ENCODE measurements around the gene LENG1.
"Not testable (repeated sequence)": the region's sequence is repeated elsewhere in the genome, so short reads cannot be mapped to it uniquely, and the experiment has no call there.

Gene LENG1

DNA sequence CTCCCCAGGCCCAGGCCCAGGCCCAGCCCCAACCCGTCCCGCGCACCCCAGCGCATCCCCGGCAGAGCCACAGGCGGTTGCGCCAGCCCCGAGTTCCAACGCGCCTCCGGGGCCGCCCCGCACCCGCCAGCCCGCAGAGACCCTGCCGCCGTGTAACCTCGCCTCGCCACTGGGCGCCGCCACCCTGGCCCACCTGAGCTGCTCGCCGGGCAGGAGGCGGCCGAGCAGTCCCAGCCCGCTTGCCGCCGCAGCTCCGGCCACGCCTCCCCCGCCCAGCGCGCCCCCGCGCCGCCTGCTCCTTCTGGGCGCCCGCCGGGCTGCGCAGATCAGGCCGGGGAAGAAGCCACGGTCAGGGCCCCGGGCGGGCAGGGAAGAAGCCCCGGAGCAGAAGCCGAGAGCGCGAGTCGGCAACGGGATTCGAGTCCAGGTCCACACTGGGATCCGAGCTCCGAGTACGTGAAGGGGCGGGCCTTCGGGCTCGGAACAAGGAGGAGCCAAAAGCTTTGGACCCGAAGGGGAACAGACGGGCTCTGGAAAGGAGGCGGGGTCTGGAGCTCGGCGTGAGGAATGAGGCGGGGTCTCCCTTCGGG lies 29.7 kb upstream of the LENG1 start, which contains the start of gene MBOAT7:
Gene MBOAT7 (minus strand): TSS at position 436 of the 590 bp plus-strand sequence. CDS start 1,072 bp downstream, outside the sequence.
- no peak for DNase-seq

DNA sequence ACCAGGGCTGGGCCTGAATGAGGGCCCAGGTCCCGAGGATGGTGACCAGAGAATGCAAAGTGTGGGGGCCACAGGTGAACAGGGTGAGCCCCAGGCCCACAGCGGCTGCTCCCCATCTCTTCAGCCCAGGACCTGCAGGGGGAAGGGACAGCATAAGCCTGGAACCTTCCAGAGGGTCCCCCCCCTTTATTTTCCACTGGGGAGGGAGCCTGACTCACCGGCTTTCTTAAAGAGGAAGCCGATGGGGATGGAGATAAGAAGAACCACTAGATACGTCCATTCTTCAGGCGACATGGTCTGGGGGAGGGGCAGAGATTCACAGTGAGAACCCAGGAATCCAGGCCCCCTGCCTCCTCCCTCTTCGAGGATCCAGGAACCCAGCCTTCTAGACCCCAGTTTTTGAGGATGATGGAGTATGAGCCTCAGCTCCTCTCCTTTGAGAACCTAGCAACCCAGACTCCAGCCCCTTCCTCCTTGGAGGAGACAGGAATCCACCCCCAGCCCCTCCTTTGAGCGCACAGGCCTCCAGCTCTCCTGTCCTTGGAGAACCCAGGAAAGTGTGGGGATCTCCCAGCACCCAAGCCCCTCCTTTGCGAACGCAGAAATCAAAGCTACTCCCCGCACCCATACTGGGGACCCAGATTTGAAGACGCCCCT lies 28.8 kb upstream of the LENG1 start:
- no peak for DNase-seq

DNA sequence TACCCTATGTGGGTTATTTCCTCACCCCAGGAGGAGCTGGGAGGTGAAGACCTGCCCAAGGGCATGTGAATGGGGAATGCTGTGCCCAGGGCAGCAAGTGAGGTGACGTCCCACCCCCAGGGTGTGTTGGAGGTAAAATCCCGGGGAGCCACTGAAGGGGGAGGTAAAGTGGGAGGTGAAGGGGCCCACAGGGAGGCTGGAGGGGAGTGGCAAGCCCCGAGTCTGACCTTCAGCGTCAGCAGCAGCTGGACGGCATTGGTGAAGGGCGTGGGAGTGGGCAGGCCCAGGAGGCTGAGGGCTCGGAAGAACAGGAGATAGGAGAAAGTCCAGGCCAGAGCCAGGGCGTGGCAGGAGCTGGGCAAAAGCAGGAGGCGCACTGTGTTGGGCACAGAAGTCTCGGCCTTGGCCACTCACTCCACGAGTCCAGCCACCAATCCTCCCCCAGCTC lies 27.4 kb upstream of the LENG1 start:
- DNase-seq, result no peak

DNA sequence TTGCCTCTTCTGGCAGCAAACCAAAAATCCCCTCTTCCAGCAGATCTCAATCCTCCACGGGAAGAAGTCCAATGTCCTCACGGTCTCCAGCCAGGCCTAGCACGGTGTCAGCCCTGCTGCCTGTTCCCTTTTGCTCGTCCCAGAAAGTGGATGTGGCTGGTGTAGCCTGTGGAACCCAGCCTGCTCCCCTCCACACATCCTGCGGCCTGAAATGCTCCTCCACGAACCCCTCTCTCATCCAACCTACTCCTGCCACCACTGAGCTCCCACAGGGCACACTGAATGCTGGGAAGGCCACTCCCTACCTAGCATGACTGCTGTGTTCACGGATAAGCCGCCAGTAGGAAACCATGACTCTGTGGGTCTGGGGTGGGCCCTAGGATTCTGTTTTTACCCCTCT lies 26.8 kb upstream of the LENG1 start:
- DNase-seq, result no peak

DNA sequence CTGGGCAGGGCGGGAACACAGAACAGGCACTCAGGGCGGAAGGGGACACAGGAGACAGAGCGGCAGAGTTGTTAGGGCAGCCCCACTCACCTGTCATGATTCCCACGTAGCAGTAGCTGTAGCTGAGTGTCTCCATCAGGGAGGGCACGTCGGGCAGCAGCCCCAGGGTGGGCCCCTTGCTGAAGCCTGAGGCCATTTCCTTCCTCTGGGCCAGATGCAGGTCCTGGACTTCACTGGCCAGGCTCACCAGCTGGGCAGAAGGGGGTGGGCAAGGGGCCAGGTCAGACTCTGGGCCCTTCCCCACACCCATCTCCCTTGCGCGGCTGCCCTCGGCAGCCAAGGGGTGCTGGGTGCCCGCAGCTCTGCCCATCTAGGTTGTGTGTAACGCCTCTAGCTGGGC lies 23.9 kb upstream of the LENG1 start:
- DNase-seq, result no peak

DNA sequence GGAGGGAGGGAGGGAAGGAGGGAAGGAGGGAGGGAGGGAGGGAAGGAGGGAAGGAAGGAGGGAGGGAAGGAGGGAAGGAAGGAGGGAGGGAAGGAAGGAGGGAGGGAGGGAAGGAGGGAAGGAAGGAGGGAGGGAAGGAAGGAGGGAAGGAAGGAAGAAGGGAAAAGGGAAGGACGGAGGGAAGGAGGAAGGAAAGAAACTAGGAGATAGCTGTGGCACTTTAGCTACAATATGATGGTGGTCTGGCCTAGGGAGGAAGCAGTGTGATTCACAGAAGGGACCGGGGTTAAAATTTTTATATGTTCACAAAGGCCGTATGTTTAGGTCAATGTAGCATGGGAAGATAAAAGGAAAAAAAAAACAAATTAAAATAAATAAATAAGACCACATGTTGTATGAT lies 22.4 kb upstream of the LENG1 start:
- DNase-seq, result not testable (repeated sequence)

DNA sequence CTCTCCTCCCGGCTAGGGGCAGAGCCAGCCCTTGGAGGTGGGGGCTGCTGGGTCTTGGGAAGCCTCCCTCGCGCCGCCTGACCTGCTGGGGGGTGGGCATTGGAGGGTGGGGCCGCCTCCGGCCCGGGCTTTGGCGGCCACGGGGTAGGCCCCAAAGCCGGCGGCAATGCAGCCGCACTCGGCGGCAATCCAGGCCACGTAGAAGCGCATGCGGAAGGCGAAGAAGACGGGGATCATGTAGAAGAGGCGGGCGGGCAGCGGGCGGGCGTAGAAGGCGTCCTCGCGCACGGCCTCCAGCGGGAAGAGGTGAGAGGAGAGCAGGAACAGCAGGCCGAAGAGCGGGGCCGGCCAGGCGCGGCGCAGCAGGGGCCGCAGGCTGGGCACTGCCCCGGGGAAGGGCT lies 21.2 kb upstream of the LENG1 start:
- no peak for DNase-seq

DNA sequence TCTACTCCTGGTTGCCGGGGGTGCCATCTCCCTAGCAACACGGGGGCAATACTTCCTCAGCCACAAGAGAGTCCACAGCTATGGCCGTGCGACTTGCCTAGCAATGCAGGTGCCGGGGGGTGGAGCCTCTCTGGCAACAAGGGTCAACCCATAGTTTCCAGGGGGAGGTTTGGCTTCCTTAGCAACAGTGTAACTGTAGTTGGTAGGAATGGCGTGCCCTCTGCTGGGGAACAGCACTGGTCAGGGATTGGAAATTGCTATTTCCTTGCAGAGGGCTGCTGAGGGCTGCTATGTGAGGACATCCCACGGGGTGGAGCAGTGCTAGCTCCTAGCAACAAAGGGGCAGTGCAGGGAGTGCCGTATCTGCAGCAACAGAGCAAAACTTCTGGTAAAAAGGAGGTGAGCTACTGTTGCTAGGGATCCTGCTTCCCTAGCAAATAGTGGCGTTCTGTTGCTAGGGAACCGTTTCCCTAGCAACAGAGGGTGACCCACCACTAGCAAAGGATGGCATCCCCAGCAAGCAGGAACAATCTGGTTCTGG lies 20.5 kb upstream of the LENG1 start:
- DNase-seq, result no peak

DNA sequence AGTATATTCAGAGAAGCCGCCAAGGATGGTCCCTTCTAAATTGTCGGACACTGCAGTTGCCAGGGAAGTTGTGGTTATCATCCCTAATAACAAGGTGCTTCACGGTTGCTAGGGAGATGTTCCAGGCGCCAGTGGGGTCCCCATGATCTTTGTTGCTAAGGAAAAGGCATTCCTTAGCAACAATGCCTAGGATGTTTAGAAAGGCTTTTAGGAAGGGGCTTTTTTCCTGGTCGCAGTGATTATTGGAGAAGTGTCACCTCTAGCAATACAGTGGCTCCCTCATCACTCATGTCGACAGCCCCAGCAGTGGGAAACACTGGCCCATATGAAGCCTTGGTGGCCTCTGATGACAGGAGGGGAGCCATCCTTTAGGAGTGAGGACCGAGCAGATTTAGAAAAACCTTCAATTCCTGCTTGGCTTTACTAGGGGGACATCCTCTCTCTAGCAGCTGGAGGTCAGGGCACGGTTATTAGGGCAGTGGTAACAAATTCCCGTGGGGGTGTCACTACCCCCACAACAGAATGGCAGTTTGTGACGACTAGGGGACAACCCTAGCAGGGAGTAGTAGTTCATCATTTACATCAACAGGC lies 19.8 kb upstream of the LENG1 start:
- no peak for DNase-seq

DNA sequence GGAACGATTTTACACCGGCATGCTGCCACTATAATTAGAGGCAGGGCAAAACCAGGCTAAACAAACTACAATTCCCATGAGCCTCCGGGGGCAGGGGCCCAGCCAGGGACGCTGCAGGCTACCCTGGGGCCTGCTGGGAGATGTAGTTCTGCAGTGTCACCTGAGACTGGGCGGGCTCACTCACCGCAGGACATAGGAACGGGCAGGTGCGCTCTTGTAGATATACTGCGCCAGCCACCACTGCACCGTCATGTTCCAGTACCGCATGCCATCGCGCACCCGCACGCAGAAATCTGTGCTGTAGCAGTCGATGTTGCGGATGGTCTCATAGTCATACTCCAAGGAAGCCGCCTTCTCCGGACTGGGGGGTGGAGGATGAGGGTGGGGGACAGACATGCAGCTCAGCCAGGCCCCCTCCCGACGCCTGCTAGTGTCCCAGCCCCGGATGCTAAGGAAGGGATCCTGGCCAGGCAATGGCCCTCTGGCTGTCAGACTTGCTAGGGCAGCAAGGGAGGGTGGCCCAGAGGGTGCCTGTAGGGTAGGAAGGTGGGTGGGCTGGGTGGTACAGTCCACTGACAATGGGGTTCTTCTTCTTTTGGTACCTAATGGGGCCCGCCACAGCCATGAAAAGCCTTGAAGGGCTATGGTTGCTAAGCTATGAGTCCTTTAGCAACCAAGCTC lies 19.2 kb upstream of the LENG1 start:
- DNase-seq, result no peak

DNA sequence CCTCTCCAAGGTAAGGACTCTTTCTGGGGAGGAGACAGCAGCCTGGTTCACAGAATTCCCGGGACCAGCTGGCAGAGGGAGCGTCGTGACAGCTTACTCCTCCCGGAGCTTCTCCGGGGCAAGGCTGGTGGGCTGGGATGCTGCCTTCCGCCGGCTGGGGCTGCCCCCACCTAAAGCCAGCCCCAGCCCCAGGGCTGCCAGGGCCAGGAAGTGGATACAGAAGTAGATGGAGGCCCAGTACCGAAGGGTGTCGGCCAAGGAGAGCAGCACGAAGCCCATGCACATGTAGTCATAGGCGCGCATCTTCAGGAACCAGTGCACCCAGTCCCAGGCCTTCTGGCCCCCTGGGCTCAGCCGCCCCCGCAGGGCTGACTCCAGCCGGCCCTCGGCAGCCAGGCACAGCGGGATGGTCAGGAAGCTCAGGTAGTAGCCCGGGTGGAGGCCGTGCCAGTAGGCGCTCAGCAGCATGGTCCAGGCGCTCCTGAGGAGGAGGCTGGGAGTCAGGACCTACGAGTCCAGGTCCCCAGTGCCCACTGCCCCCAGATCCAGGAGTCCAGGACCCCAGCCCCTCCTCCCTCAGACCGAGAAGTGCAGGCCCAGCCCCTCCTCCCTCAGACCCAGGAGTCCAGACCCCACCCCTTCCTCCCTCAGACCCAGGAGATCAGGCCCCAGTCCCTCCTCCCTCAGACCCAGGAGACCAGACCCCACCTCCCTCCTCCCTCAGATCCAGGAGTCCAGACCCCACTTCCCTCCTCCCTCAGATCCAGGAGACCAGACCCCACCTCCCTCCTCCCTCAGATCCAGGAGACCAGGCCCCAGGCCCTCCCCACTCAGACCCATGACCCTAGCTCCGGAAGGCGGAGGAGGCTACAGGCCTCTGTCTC lies 14.7 kb upstream of the LENG1 start:
- no peak for DNase-seq

DNA sequence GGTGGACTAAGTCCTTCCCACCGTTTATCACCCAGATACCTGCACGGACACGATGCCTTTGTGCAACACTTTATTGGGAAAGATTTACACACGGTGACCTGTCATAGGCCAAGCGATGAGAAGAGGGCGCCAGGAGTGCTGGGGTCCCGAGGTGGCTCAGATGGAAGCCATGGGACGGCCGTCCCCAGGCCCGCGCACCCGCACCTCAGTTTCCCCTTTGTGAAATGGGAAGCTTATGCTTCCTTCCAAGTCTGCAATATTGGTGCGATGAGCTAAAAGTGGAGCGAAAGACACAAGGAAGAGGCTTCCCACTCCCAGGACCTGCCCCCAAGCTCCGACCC lies 13.8 kb upstream of the LENG1 start:
- no peak for DNase-seq

DNA sequence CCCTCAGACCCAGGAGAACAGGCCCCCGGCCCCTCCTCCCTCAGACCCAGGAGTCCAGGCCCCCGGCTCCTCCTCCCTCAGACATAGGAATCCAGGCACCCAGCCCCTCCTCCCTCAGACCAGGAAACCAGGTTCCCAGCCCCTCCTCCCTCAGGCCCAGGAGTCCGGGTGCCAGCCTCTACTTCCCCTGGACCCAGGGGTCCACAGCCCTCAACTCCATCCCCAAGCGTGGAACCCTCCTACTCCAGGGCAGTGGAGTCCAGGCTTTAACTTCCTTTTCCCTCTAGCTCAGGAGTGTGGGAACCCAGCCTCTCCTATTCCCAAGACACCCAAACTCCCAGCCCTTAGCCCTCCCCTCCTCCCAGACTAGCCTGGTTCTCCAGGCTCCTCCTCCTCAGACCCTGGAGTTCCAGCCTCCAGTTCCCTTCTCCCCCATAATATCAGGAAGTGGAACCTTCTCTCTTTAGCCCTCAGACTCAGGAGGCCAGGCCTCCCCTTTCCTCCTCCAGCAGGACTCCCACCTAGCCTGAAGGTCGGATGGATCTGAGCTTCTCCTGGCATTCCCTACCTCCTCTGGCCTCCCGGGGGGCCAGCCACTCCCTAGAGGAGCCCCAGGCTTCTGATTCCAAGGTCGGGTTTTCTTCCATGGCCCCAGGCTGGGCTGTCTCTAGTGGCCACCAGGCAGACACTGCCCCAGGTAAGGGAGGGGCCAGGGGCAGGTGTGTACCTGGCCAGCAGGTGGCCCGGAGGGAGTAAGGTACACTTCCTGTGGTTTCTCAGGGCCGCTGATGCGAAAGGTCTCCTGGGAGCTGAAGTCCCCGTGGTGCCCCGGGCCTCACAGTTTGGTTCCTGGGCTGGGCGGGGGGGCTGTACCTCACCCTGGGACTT lies 13.2 kb upstream of the LENG1 start, which contains the start of gene TMC4:
Gene TMC4 (minus strand): TSS at position 690 of the 888 bp plus-strand sequence. CDS start 43 bp downstream, at position 647.
- DNase-seq, result no peak

DNA sequence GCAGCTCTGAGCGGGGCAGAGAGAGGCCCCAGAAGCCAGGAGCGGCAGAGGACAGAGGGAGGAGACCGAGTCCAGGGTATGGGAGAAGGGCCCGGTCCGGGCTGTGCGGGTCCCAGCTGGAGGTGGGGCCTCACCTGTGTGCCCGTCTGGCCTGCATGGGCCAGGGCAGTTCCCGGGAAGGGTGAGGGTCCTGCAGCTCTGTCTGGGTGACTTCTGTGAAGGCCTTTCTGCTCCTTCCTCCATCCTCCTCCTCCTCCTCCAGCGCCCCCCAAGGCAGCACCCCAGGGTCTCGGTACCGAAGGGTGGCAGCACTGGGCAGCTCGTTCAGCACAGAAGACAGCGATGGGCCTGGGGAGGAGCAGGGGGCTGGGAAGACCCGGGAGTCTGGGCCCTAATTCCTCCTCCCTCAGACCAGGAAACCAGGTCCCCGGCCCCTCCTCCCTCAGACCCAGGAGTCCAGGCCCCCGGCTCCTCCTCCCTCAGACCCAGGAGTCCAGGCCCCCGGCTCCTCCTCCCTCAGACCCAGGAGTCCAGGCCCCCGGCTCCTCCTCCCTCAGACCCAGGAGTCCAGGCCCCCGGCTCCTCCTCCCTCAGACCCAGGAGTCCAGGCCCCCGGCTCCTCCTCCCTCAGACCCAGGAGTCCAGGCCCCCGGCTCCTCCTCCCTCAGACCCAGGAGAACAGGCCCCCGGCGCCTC lies 12.4 kb upstream of the LENG1 start:
- not testable (repeated sequence) for DNase-seq

DNA sequence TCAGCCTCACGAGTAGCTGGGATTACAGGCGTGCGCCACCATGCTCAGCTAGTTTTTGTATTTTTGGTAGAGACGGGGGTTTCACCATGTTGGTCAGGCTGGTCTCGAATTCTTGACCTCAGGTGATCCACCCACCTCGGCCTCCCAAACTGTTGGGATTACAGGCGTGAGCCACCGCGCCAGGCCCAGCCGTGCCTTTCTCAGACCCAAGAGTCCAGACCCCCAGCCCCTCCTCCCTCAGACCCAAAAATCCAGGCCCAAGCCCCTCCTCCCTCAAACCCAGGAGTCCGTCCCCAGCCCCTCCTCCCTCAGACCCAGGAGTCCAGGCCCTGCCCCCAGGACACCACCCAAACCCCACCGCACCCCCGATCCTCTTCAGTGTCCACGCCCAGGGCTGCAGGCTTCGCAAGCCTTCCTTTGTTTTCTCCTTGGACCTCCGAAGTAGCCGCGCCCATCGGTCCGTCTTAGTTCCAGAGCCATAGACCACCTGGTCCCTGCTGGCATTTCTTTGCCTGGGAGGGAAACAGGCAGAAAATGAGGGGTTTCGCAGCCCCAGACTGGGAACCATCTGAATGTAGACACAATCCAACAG lies 9.7 kb upstream of the LENG1 start:
- no peak for DNase-seq

DNA sequence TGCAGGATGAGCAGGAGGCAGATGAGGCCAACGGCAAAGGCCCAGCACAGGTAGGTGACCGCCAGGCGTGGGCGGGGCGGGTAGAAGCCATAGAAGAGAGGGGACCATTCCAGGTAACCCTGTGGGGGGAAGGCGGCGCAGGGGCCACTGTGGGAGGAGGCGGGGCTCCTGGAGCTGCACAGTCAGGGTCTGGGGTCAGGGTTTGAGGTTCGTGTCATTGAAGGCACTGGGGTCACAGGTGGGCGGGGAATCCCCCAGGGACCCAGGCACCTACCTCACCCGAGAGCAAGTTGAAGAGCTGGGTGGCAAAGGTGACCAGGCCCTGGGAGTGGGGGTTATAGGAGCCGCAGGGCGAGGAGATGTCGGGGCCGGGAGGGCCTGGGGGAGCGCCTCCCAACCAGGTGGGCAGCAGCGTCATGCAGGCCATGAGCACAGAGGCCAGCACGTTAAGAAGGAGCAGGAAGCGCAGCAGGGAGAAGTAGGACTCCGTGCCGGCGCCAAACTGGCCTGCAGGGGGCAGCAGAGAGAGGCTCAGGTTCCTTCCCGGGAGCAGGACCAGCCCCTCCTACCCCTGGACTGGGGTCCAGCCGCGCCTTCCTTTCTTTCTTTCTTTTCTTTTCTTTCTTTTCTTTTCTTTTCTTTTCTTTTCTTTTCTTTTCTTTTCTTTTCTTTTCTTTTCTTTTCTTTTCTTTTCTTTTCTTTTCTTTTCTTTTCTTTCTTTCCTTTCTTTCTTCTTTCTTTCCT lies 8.8 kb upstream of the LENG1 start:
- DNase-seq, result peak; percentile 69

DNA sequence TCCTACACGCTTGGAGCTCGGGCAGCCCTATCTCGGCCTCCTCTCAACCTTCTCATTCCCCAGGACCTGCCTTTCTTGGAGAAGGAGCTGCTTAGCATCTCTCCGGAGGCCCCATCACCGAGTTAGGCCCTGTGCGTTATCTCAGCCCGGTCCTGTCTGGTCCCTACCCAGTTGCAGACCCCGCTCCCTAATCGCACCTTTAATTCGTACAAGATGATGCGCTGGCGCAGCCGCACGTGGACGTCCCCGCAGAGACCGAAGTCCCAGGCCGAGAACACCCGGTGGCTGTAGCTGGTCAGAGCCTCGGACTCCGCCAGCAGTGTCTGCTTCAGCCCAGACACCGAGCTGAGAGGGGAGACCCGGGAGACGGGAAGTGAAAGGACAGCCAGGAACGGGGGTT lies 5.7 kb upstream of the LENG1 start:
- no peak for DNase-seq

DNA sequence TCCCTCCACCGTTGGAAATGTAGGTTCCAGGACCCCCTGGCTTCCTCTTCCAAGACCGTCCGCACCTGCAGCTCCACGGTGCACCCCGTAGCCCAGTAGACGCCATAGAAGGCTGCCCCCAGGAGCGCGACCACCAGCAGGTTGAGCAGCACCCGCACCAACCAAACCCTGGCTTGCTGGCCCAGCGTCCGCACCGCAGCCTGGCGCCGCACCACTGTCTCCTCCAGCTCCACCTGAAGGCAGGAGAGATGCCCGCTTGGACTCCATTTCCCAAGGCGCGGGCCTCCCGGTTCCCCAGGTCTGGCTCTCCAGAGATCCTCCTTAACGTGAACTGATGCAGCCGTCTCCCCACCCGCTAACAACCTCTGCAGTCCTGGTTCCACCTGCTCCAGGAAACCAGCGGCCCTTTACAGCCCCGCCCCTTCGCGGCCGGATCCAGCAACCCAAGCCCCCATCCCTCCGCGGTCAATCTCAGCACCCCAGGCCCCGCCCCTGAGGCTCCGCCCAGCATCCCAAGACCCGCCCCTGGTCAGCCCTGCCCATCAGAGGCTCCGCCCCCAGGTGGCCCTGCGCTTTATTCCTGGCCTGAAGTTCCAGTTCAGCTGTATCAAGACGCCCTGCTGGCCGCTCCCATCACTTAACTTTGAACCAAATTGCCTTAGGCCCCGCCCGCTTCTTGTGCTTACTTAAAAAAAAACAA lies 5.0 kb upstream of the LENG1 start:
- no peak for DNase-seq

DNA sequence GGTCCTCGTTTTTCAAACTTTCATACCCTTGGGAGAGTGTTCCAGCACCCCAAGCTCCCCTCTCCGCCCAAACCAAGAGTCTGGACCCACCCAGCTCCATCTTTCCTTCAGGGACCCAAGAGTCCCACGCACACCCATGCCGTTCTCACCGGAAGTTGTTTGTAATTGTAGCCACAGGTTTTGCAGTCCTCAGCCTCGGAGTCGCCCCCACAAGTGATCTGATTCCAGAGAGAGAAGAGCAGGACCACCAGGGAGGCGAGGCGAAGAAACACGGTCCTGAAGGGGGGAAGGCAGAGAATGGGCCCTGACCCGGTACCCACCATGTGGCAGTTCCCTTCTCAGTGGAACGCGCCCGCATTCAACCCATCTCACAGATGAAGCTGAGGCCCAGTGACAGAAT lies 3.4 kb upstream of the LENG1 start:
- DNase-seq, result no peak

Data from GOT3 (cell line).